Transverse colon (tissue), 4 donors: ENCODE data around the gene LRRN3. TPM values are rescaled to one million over a fixed set of nuclear protein-coding genes. Genes with fewer than 3 reads are reported as not detected.

Experiments
- DNase-seq: peaks from one replicate; pipeline ENCODE4 v3.0.0-alpha.2; 2019
- H3K27ac ChIP-seq, 4 donors: fragments of 200-600 bp; sonication (generic); 2 replicates each; pipeline ENCODE4 v1.5.1; 2016 to 2018; ENCODE audit warnings: inconsistent platforms in 4 of 4
- H3K27me3 ChIP-seq: fragments of 200-600 bp; sonication (generic); 2 replicates; pipeline ENCODE4 v1.5.1; 2017; ENCODE audit warnings: inconsistent platforms
- H3K36me3 ChIP-seq, 4 donors: fragments of 200-600 bp; sonication (generic); 2 replicates each; pipeline ENCODE4 v1.5.1; 2017 to 2019; ENCODE audit warnings: inconsistent platforms in 4 of 4
- H3K4me1 ChIP-seq, 4 donors: fragments of 200-600 bp; sonication (generic); 2 replicates each; pipeline ENCODE4 v1.5.1; 2017 to 2020; ENCODE audit warnings: inconsistent platforms in 4 of 4
- H3K4me3 ChIP-seq, 4 donors: fragments of 200-600 bp; sonication (generic); 1 replicate in 1 of 4; 2 replicates in 3 of 4; pipeline versions ENCODE4 v1.5.1 to v1.6.1; 2017 to 2019; ENCODE audit warnings: inconsistent platforms in 4 of 4
- H3K9me3 ChIP-seq, 2 donors: fragments of 200-600 bp; sonication (generic); 2 replicates each; pipeline ENCODE4 v1.5.1; 2017 to 2019; ENCODE audit warnings: inconsistent platforms in 2 of 2
- EP300 ChIP-seq: sonication (generic); formaldehyde crosslinking; IDR thresholded peaks from one replicate; pipeline ENCODE4 v1.6.1; 2017; ENCODE audit warnings: antibody characterized with exemption, low read depth
- POLR2A ChIP-seq: fragments of 450-650 bp; IDR thresholded peaks from one replicate; pipeline ENCODE4 v1.6.1; 2016; ENCODE audit warnings: antibody characterized with exemption, mild to moderate bottlenecking, moderate library complexity
- POLR2AphosphoS5 ChIP-seq, 3 donors: sonication (generic); formaldehyde crosslinking; IDR thresholded peaks; one replicate each; pipeline ENCODE4 v1.6.1; 2016; ENCODE audit warnings: antibody characterized with exemption in 3 of 3
- WGBS, 2 donors: methylation state at CpG; one replicate each; pipeline ENCODE4 v1.1.5; 2018; ENCODE audit warnings: low coverage in 1 of 2; 5-methylcytosine and 5-hydroxymethylcytosine counted together
- in situ Hi-C, 4 donors: fragments of 200-750 bp; cut with MboI; loops; one replicate each; pipeline versions ENCODE4 v1.15.0 to v1.15.1; 2017; ENCODE audit warnings: low sequenced_read_pairs in 3 of 4, low pct_ligation_motif_present in 1 of 4, low pct_unique_long_range_greater_than_20kb in 1 of 4
- intact Hi-C: fragments of 100-400 bp; cut with DNase I; formaldehyde crosslinking; loops from one replicate; pipeline ENCODE4 v1.15.1; 2023; ENCODE audit warnings: low total_unique reads
- total RNA-seq, 4 donors: library from RNA; depleted of rRNA; stranded (reverse); fragments of >200 nt; gene quantifications; one replicate each; pipeline ENCODE4 v1.1.0, GENCODE V29; 2016
- TF ChIP-seq, protein P1 (sequence below), 5 experiments: fragments of 200-600 bp in 3 of 5; fragments of 450-650 bp in 2 of 5; sonication (generic) in 3 of 5; IDR thresholded peaks; 1 replicate in 2 of 5; 2 replicates in 3 of 5; pipeline ENCODE4 v1.5.1; 2016 to 2017; ENCODE audit warnings: antibody characterized with exemption in 5 of 5, inconsistent platforms in 3 of 5, mild to moderate bottlenecking in 2 of 5, moderate library complexity in 1 of 5

LRRN3 gene
- total RNA-seq, 4 donors from 2014 or later, result 0.27 to 0.32 TPM; not detected in 2

DNA sequence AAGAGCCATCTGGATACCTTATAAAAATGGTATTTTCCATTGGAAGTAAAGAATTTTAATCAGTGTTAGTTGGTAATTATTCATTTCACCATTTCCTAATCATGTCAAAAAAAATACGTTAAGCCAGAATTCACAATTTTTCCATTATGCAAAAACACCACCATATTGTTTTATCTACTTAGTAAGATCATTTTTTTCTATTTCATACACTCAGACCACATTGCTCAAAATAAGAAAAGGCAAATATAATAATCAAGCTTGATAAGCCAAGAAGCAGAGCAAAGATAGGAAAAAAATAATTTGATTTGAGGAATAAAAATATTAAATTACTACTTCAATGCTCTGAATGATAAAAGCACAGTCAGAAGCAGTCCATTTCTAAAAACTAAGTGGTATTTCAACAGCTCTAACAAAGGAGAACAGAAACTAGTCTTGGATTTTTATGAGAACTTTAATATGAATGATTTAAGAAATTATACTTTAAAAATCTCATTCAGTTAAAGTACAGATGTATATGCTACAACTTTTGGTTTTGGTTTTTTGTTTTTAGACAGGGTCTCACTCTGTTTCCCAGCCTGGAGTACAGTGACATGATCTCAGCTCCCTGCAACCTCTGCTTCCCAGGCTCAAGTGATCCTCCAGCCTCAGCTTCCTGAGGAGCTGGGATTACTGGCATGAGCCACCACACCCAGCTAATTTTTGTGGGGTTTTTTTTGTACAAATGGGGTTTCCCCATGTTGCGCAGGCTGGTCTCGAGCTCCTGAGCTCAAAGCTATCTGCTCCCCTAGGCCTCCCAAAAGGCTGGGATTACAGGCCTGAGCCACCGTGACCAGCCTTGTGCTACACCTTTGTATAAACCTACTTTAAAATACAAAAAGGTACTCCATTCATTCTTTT, 46.6 kb downstream of the LRRN3 start:
- no peaks in the 10 kb centered on the region for H3K9me3 ChIP-seq
- no peak overlapping the region for H3K27ac ChIP-seq
- DNase-seq, result no peak
- intact Hi-C loops, result no loop called here
- H3K4me3 ChIP-seq, result no peak overlapping the region
- TF ChIP-seq POLR2AphosphoS5 (IDR thresholded peaks at IDR 0.05) (no peak), POLR2A (no peak)
- TF ChIP-seq, protein P1, sequence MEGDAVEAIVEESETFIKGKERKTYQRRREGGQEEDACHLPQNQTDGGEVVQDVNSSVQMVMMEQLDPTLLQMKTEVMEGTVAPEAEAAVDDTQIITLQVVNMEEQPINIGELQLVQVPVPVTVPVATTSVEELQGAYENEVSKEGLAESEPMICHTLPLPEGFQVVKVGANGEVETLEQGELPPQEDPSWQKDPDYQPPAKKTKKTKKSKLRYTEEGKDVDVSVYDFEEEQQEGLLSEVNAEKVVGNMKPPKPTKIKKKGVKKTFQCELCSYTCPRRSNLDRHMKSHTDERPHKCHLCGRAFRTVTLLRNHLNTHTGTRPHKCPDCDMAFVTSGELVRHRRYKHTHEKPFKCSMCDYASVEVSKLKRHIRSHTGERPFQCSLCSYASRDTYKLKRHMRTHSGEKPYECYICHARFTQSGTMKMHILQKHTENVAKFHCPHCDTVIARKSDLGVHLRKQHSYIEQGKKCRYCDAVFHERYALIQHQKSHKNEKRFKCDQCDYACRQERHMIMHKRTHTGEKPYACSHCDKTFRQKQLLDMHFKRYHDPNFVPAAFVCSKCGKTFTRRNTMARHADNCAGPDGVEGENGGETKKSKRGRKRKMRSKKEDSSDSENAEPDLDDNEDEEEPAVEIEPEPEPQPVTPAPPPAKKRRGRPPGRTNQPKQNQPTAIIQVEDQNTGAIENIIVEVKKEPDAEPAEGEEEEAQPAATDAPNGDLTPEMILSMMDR (IDR thresholded peaks at IDR 0.05), result no peak
- peaks cover 0 to 19% (median 15%) of the 10 kb centered on the region in 4 donors for H3K4me1 ChIP-seq
- in situ Hi-C loops, result no loop called here
- H3K36me3 ChIP-seq, result no peaks in the 10 kb centered on the region
- WGBS, 2 donors, result 68 to 72% methylated on average over 2 to 4 of the region's 4 CpGs
- no peaks in the 10 kb centered on the region for H3K27me3 ChIP-seq

DNA sequence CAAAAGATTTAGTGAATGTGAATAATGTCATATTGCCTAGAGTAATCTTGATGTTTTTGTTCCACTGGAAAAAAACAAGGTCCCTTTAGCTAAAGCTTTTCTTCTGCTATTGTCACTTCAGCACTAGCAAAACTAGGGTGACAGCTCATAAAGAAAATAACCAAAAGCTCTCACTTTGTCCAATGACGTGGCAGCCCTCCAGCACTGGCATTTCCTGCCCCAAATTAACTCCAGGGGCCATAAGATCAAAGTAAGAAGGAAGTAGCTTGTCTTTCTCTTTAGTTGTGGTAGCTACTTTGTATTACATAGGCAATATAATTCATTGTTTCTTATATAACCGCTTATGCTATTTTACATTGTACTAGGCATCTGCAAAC, 47.3 kb downstream of the LRRN3 start:
- DNase-seq, result peak; percentile 37
- WGBS, 2 donors, result 17 to 29% methylated on average over 2 of the region's 2 CpGs
- in situ Hi-C loops, result no loop called here

DNA sequence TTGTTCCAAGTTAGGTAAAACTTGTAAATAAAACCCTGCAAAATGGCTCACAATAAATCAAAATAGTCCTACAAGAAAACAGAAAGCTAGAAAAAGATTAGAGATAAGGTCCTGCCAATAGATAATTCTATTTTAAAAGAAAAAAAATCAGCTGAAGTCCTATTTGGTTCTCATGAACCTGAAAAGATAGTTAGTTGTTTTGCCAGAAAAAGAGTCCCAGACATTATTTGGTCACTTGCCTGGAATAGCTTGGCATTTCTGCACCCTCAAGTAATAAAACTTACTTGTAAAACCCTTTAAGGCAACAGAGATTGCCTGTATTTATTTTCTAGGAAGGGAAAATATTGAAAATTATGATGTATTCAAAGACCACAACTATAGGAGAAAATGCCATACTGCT, 47.7 kb downstream of the LRRN3 start:
- H3K9me3 ChIP-seq, result no peaks in the 10 kb centered on the region
- intact Hi-C loops (no loop called here), in situ Hi-C loops (no loop called here)
- no peaks in the 10 kb centered on the region for H3K27me3 ChIP-seq
- peaks cover 0 to 19% (median 15%) of the 10 kb centered on the region in 4 donors for H3K4me1 ChIP-seq
- H3K27ac ChIP-seq, result no peak overlapping the region
- H3K4me3 ChIP-seq, result no peak overlapping the region
- TF ChIP-seq EP300 (no peak), POLR2AphosphoS5 (IDR thresholded peaks at IDR 0.05) (no peak), POLR2A (no peak)
- TF ChIP-seq, protein P1 (IDR thresholded peaks at IDR 0.05), result no peak
- H3K36me3 ChIP-seq, result no peaks in the 10 kb centered on the region
- no peak for DNase-seq

More for the DNA sequence above, 47.3 kb downstream of the LRRN3 start:
- TF ChIP-seq POLR2AphosphoS5 (IDR thresholded peaks at IDR 0.05) (no peak), EP300 (no peak), POLR2A (no peak)
- TF ChIP-seq, protein P1 (IDR thresholded peaks at IDR 0.05), result no peak
- no peak overlapping the region for H3K27ac ChIP-seq
- no peaks in the 10 kb centered on the region for H3K9me3 ChIP-seq
- H3K4me1 ChIP-seq, result peaks cover 0 to 19% (median 15%) of the 10 kb centered on the region in 4 donors
- H3K4me3 ChIP-seq, result no peak overlapping the region
- no peaks in the 10 kb centered on the region for H3K36me3 ChIP-seq
- intact Hi-C loops, result no loop called here
- no peaks in the 10 kb centered on the region for H3K27me3 ChIP-seq

DNA sequence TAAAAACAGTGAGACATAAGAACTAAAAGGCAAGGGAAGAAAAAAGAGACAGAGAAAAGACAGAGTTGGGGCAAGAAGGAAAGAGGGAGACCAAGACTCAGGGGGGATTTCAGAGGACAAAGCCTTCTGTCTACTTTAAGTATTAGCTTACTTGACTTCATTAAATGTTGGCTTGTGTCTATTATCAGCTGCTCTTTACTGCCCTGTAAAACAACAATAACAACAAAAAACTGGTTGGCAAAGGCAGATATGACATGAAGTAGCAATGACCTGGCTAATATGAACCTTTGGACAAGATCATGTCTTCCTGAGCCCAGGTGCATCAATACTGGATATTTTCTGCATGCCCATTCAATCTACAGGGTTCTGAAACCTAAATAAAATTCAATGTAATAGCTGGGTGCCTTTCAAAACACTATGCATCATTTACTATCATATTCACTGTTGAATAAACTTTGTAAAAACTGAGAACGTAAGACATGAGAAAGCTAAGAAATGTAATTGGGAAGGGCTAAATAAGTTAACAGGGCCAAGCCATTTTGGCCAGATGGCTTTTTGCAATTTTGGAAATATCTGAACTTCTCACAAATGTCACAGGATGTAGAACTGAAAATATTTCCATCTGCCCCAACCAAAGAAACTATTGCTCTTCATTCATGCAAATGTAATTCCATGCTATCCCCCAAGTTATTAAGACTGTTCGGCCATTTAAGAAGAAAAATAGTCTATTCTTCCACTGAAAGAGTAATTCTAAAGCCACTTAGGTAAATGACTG, 49.4 kb downstream of the LRRN3 start:
- Histone ChIP-seq H3K27me3 (no peaks in the 10 kb centered on the region), H3K27ac (no peak overlapping the region), H3K4me3 (no peak overlapping the region), H3K4me1 (peaks cover 0 to 19% (median 15%) of the 10 kb centered on the region in 4 donors), H3K9me3 (no peaks in the 10 kb centered on the region), H3K36me3 (no peaks in the 10 kb centered on the region)
- DNase-seq, result no peak
- TF ChIP-seq POLR2A, result no peak
- no peak for TF ChIP-seq POLR2AphosphoS5 (IDR thresholded peaks at IDR 0.05)
- no peak for TF ChIP-seq EP300
- TF ChIP-seq, protein P1 (IDR thresholded peaks at IDR 0.05), result no peak
- 92 to 93% methylated on average over 2 of the region's 2 CpGs for WGBS, 2 donors
- in situ Hi-C loops (no loop called here), intact Hi-C loops (no loop called here)
